Mammary epithelial cell (primary cell): ENCODE data around the gene GP5.

Source experiments
- CTCF ChIP-seq, 2 donors: IDR thresholded peaks in 1 of 2; conservative IDR thresholded peaks in 1 of 2; 2 replicates each; pipeline ENCODE4 v1.5.1; 2011 to 2012; ENCODE audit warnings: inconsistent platforms in 2 of 2, low read length in 2 of 2, mild to moderate bottlenecking in 2 of 2, control low read depth in 1 of 2, low read depth in 1 of 2; ENCODE audit not compliant: insufficient read depth in 1 of 2; ENCODE audit errors: extremely low read depth in 1 of 2
- EZH2 ChIP-seq: IDR thresholded peaks from 2 replicates; pipeline ENCODE4 v1.6.1; 2012; ENCODE audit warnings: low read length, inconsistent platforms, borderline replicate concordance

GRCh38 chr3:194379231-194379630, 19.8 kb downstream of the GP5 start:
- TF ChIP-seq EZH2, result no peak
- no peak for TF ChIP-seq CTCF (conservative IDR thresholded peaks at IDR 0.05 in 1 of 2, IDR thresholded peaks at IDR 0.05 in 1 of 2; ENCODE audit: extremely low read depth in 1 of 2, insufficient read depth in 1 of 2, low read depth in 1 of 2, low read length in 2 of 2)
